HFF-Myc (cell line): ENCODE measurements around the gene EIF4G2.

Source experiments
- DNase-seq: peaks from one replicate; pipeline ENCODE4 v3.0.0-alpha.2; 2011; ENCODE audit warnings: low read depth; ENCODE audit errors: extremely low read depth
- H3K4me3 ChIP-seq: replicated peaks from 2 replicates; pipeline ENCODE4 v1.5.1; 2011; ENCODE audit warnings: low read depth, mild to moderate bottlenecking, control low read depth, low read length
- TF ChIP-seq, protein P1 (sequence below): IDR thresholded peaks from 2 replicates; pipeline ENCODE4 v1.5.1; 2012; ENCODE audit warnings: mild to moderate bottlenecking, low read depth, low read length, control low read depth; ENCODE audit errors: missing control alignments

EIF4G2 gene

DNA sequence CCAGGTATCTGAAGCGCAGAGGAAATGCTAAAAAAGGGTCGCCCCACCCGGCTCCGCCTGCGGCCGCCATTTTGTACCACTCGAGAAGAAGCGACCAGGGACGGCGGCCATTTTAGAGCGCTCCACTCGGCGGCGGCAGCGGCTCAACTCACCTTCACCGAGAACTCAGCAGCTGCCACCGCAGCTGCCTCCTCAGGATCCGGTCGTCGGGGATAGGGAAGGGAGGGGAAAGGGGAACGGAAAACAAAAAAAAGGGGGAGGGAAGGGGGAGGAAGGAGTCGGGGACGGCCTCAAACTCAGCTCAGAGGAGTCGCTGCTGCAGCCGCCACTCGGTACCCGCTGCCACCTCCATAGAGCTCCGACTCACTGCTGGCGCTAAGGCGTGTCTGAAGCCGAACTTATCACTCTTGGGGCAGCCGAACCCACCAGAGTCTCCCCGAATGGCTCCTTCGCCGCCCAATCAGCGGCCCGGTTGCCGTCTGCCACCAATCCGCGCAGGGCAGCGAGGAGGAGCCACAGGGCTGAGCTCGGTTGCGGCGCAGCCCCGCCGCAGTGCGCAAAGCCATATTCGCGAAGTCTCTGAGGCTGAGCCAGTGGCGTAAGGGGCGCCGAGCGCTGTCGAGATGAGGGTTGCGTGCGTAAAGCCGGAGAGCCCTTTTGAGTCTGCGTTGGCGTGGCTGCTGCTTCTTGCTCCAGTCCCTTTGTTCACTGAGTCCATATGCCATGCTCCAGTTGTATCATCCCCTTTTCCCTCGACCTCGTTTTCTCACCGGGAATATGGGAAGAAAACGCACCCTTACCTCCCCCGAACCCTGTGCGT, at the start of gene EIF4G2:
EIF4G2 (minus strand) TSS at position 374 of the 820 bp plus-strand sequence.
- H3K4me3 ChIP-seq = peak within 1 kb of the TSS; percentile 95
- TF ChIP-seq, protein P1, sequence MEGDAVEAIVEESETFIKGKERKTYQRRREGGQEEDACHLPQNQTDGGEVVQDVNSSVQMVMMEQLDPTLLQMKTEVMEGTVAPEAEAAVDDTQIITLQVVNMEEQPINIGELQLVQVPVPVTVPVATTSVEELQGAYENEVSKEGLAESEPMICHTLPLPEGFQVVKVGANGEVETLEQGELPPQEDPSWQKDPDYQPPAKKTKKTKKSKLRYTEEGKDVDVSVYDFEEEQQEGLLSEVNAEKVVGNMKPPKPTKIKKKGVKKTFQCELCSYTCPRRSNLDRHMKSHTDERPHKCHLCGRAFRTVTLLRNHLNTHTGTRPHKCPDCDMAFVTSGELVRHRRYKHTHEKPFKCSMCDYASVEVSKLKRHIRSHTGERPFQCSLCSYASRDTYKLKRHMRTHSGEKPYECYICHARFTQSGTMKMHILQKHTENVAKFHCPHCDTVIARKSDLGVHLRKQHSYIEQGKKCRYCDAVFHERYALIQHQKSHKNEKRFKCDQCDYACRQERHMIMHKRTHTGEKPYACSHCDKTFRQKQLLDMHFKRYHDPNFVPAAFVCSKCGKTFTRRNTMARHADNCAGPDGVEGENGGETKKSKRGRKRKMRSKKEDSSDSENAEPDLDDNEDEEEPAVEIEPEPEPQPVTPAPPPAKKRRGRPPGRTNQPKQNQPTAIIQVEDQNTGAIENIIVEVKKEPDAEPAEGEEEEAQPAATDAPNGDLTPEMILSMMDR = no peak
- DNase-seq = peak; percentile 97

DNA sequence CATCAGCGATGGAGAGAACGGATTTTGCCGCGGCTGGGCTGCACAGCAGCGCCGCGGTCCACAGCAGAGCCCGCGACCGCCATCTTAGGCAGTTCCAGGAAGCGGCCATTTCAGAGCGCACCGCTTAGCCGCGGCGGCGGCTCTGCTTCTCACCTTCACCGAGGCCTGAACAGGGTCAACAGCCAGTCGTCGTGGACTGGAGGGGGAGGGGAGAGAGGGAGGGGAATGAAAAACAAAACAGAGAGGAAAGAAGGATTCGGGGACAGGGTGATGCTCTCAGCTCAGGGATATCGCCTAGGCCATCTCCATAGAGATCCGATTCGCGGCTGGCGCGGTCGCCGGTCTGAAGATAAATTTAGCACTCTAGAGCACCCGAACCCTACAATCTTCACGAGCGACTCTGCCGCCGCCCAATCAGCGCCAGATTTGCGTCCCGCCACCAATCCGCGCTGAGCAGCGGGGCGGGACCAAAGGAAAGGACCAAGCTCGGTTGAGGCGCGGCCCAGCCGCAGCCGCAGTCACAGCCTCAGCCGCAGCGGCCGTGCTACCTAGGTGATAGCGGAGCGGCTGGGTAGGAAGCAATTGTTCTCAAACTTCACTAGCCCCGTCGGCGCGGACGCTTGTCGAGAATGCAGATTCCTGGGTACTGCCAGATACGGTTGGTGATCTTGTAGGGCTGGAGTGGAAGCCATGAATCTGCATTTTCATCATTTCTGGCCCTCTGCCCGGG, 49.1 kb upstream of the EIF4G2 start, which contains the start of gene ZBED5:
ZBED5 (minus strand) TSS at position 345 of the 730 bp plus-strand sequence. CDS start 3,108 bp downstream, outside the sequence.
- DNase-seq = peak; percentile 91
- TF ChIP-seq, protein P1 = no peak
- H3K4me3 ChIP-seq = peak within 1 kb of the TSS; percentile 67

DNA sequence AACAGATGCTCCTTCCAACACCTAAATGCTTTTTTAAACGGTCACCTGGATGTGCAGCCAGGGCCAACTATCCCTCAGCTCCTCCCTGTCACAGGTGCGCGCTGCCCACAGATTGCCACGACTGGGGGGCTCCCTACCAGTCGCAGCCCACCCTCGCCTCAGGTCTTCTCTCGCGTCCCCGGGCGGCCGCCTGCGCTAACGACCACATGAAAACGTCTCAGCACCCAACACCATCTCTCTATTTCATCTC, 48.7 kb upstream of the EIF4G2 start:
- DNase-seq = no peak
- peak overlapping the region; percentile 67 for H3K4me3 ChIP-seq
- TF ChIP-seq, protein P1 = no peak

DNA sequence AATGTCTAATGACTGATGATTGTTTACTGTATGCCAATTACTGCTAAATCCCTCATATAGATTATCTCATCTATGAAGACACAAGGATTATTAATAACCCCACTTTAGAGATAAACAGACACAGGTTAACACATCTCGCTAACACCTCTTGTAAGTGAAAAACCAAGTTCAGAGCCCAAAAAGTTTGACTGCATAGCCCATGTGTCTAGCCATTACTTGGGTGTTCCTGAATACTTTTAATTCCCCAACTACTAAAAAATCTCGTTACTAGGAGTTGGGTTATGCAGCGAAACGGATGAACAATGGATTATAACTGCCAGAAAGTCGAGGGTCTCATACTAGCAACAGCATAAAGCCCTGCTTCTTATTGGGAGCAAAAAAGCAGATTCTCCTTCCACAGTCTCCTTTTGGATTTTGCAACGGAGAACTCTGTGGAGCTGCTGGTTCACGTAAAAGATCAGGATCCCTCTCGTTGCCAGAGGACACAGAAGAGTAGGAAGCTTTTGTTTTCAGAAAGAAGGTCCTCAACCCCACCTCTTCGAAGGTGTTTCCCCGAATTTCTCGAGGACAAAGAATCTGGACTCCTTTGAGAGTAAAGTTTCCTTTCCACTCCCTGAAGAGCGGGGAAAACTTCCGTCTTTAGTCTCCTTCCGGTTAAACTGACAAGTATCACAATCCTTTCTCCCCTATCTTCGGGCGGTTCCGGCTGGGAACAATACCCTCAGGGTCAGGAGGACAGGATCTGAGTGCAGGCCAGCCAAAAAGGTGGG, 48.1 kb upstream of the EIF4G2 start:
- TF ChIP-seq, protein P1 = no peak
- peak overlapping the region; percentile 67 for H3K4me3 ChIP-seq
- no peak for DNase-seq

GRCh38 chr11:10855295-10855694, 46.6 kb upstream of the EIF4G2 start:
- TF ChIP-seq, protein P1 = no peak
- DNase-seq = no peak
- H3K4me3 ChIP-seq = no peak overlapping the region

- H3K4me3 ChIP-seq = no peak overlapping the region
- DNase-seq = no peak
- TF ChIP-seq, protein P1 = no peak
These were observed 39.5 kb upstream of the EIF4G2 start for GRCh38 chr11:10847960-10848860.
